Stomach smooth muscle (tissue), 2 donors: Measurements from ENCODE around the gene HACL1.
"Not testable (repeated sequence)": the region's sequence is repeated elsewhere in the genome, so short reads cannot be mapped to it uniquely, and the experiment has no call there.

ENCODE experiments used
- H3K27ac ChIP-seq: one replicate; pipeline ENCODE4 v1.7.0; 2013; ENCODE audit warnings: mild to moderate bottlenecking, low read length, inconsistent platforms
- H3K27me3 ChIP-seq, 2 donors: one replicate each; pipeline ENCODE4 v1.7.0; 2013; ENCODE audit warnings: low read length in 2 of 2; ENCODE audit not compliant: insufficient read depth in 2 of 2, control insufficient read depth in 1 of 2
- H3K36me3 ChIP-seq, 2 donors: one replicate each; pipeline ENCODE4 v1.7.0; 2013; ENCODE audit warnings: low read length in 2 of 2; ENCODE audit not compliant: control insufficient read depth in 2 of 2, insufficient read depth in 2 of 2
- H3K4me1 ChIP-seq: one replicate; pipeline ENCODE4 v1.7.0; 2013; ENCODE audit warnings: low read length; ENCODE audit not compliant: control insufficient read depth, insufficient read depth
- H3K4me3 ChIP-seq, 2 donors: one replicate each; pipeline ENCODE4 v1.7.0; 2013; ENCODE audit warnings: low read length in 2 of 2
- H3K9ac ChIP-seq, 2 donors: one replicate each; pipeline ENCODE4 v1.7.0; 2013; ENCODE audit warnings: low read length in 2 of 2, mild to moderate bottlenecking in 1 of 2
- H3K9me3 ChIP-seq, 2 donors: one replicate each; pipeline ENCODE4 v1.7.0; 2013; ENCODE audit warnings: low read length in 2 of 2; ENCODE audit not compliant: control insufficient read depth in 2 of 2
- donor health status: healthy.
- donor health status: Pancreatic carcinoma.

HACL1 gene

GRCh38 chr3:15549846-15550245 lies 51.5 kb downstream of the HACL1 start:
- Histone ChIP-seq H3K9me3 (no peaks in the 10 kb centered on the region), H3K4me3 (no peak overlapping the region), H3K4me1 (no peaks in the 10 kb centered on the region), H3K27ac (no peak overlapping the region), H3K27me3 (no peaks in the 10 kb centered on the region), H3K36me3 (peaks cover 3 to 5% of the 10 kb centered on the region in 2 donors), H3K9ac (no peak overlapping the region)

GRCh38 chr3:15542614-15543013 lies 58.8 kb downstream of the HACL1 start:
- H3K9ac ChIP-seq: no peak overlapping the region
- H3K4me3 ChIP-seq: no peak overlapping the region
- H3K9me3 ChIP-seq: no peaks in the 10 kb centered on the region
- peaks cover 9% of the 10 kb centered on the region for H3K4me1 ChIP-seq
- peak overlapping the region; percentile 11 for H3K27ac ChIP-seq
- no peaks in the 10 kb centered on the region for H3K36me3 ChIP-seq
- H3K27me3 ChIP-seq: no peaks in the 10 kb centered on the region

- peaks cover 9% of the 10 kb centered on the region for H3K4me1 ChIP-seq
- no peaks in the 10 kb centered on the region for H3K9me3 ChIP-seq
- no peaks in the 10 kb centered on the region for H3K36me3 ChIP-seq
- H3K27me3 ChIP-seq: no peaks in the 10 kb centered on the region
- no peak overlapping the region for H3K4me3 ChIP-seq
- no peak overlapping the region for H3K9ac ChIP-seq
- H3K27ac ChIP-seq: no peak overlapping the region
These were observed 60.0 kb downstream of the HACL1 start for GRCh38 chr3:15541371-15541770.

GRCh38 chr3:15539066-15539465 lies 62.3 kb downstream of the HACL1 start:
- Histone ChIP-seq H3K36me3 (peaks cover 2% of the 10 kb centered on the region in 2 donors), H3K9me3 (no peaks in the 10 kb centered on the region), H3K27ac (no peak overlapping the region), H3K4me3 (no peak overlapping the region), H3K4me1 (peaks cover 9% of the 10 kb centered on the region), H3K9ac (no peak overlapping the region), H3K27me3 (no peaks in the 10 kb centered on the region)

- Histone ChIP-seq H3K27ac (no peak overlapping the region), H3K36me3 (peaks cover 2% of the 10 kb centered on the region in 2 donors), H3K27me3 (no peaks in the 10 kb centered on the region), H3K4me3 (no peak overlapping the region), H3K4me1 (peaks cover 9% of the 10 kb centered on the region), H3K9ac (no peak overlapping the region), H3K9me3 (no peaks in the 10 kb centered on the region)
These were observed 63.0 kb downstream of the HACL1 start for GRCh38 chr3:15538345-15538744.

- no peak overlapping the region for H3K9ac ChIP-seq
- no peaks in the 10 kb centered on the region for H3K27me3 ChIP-seq
- H3K9me3 ChIP-seq: no peaks in the 10 kb centered on the region
- H3K4me3 ChIP-seq: no peak overlapping the region
- H3K27ac ChIP-seq: no peak overlapping the region
- H3K4me1 ChIP-seq: peaks cover 5% of the 10 kb centered on the region
- H3K36me3 ChIP-seq: peaks cover 2% of the 10 kb centered on the region in 2 donors
These were observed 64.5 kb downstream of the HACL1 start for GRCh38 chr3:15536856-15537255.

GRCh38 chr3:15535732-15536131 lies 65.6 kb downstream of the HACL1 start:
- Histone ChIP-seq H3K9ac (no peak overlapping the region), H3K4me3 (no peak overlapping the region), H3K4me1 (peaks cover 5% of the 10 kb centered on the region), H3K27ac (no peak overlapping the region), H3K9me3 (no peaks in the 10 kb centered on the region), H3K27me3 (no peaks in the 10 kb centered on the region), H3K36me3 (peaks cover 2% of the 10 kb centered on the region in 2 donors)

GRCh38 chr3:15532614-15533013 lies 68.8 kb downstream of the HACL1 start:
- H3K9me3 ChIP-seq, H3K9ac ChIP-seq, H3K4me1 ChIP-seq, H3K27ac ChIP-seq, H3K36me3 ChIP-seq, H3K4me3 ChIP-seq, H3K27me3 ChIP-seq: not testable (repeated sequence)

- no peaks in the 10 kb centered on the region for H3K4me1 ChIP-seq
- H3K4me3 ChIP-seq: no peak overlapping the region
- H3K9me3 ChIP-seq: no peaks in the 10 kb centered on the region
- H3K9ac ChIP-seq: no peak overlapping the region
- no peaks in the 10 kb centered on the region for H3K27me3 ChIP-seq
- peaks cover 2 to 4% of the 10 kb centered on the region in 2 donors for H3K36me3 ChIP-seq
- no peak overlapping the region for H3K27ac ChIP-seq
These were observed 70.0 kb downstream of the HACL1 start for GRCh38 chr3:15531346-15531745.

GRCh38 chr3:15528854-15529537 lies 72.4 kb downstream of the HACL1 start:
- H3K4me3 ChIP-seq: no peak overlapping the region
- peaks cover 0 to 3% of the 10 kb centered on the region in 2 donors for H3K36me3 ChIP-seq
- no peak overlapping the region for H3K27ac ChIP-seq
- H3K9ac ChIP-seq: no peak overlapping the region
- no peaks in the 10 kb centered on the region for H3K4me1 ChIP-seq
- H3K9me3 ChIP-seq: no peaks in the 10 kb centered on the region
- no peaks in the 10 kb centered on the region for H3K27me3 ChIP-seq

- no peaks in the 10 kb centered on the region for H3K9me3 ChIP-seq
- no peak overlapping the region for H3K27ac ChIP-seq
- no peak overlapping the region for H3K9ac ChIP-seq
- peaks cover 0 to 3% of the 10 kb centered on the region in 2 donors for H3K36me3 ChIP-seq
- H3K4me1 ChIP-seq: no peaks in the 10 kb centered on the region
- no peak overlapping the region for H3K4me3 ChIP-seq
- H3K27me3 ChIP-seq: no peaks in the 10 kb centered on the region
These were observed 74.3 kb downstream of the HACL1 start for GRCh38 chr3:15527031-15527459.
